ENCODE results near the gene GLA.

The GLA gene

GRCh38 chrX:101395789-101396188, 11.9 kb downstream of the GLA start:
- no peak for DNase-seq

GRCh38 chrX:101394372-101394771, 13.4 kb downstream of the GLA start:
- no peak for DNase-seq

GRCh38 chrX:101393530-101394305, 14.0 kb downstream of the GLA start:
- no peak for DNase-seq

- DNase-seq: no peak
Measured at GRCh38 chrX:101391831-101392230, 15.9 kb downstream of the GLA start.

DNA sequence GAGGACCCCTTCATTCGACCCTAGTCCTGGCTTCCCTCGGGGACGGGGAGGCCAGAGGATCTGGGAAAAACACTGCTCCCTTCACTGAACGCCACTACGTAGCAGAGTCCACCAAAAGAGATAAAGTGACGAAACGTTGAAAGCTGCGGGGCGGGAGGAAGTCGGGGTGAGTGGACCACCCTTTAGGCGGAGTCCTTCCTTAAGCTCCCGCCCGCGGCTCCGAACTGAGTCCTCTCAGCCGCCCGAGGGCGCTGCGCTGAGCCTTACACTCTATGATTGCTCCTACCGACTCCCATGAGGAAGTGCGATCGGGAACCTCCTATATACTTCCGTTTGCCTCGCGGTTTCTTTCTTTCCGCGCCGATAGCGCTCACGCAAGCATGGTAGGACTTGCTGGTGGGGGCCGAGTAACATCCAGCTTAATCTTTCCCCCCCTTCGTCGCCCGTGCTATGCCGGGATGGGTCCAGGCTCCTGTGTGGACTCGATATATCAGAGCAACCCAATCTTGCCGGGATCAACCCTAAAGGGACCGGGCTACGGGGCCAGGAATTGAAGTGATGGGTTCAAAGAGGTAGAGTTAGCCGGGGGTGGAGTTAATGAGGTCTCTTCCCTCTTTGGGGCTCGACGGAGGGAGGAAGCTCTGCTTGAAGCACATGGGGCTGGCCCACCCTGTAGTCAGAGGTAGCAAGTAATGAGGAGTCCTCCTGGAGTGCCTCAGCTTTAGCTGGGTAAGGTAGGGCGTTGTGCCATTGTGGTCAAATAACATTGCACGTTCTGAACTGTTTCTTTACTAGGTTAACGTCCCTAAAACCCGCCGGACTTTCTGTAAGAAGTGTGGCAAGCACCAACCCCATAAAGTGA, 16.8 kb downstream of the GLA start, which contains the start of gene RPL36A:
Gene RPL36A, plus strand, starts transcription at position 348 of the 862 bp plus-strand sequence. Its CDS starts 33 bp downstream, at position 381.
- DNase-seq: peak; percentile 83 to 85

DNA sequence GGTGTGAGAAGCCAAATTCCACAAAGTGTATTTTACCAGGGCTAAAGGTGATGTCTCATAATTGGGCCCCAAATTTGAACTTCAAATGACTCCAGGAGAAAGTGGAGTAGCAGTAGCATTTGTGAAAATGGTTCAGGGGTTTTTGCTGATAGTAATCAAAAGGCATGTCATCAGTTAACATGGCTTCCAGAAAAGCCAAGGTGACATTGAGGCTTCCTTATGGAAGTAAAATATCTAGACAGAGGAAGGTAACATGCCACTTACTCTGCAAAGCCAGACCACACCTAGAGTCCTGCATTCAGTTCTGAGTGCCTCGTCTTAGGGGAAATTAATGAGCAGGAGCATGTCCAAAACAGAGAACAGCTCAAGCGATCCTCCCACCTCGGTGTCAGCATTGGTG, 19.1 kb downstream of the GLA start:
- no peak for DNase-seq

- no peak for DNase-seq
Measured at GRCh38 chrX:101386542-101386885, 21.2 kb downstream of the GLA start.

DNA sequence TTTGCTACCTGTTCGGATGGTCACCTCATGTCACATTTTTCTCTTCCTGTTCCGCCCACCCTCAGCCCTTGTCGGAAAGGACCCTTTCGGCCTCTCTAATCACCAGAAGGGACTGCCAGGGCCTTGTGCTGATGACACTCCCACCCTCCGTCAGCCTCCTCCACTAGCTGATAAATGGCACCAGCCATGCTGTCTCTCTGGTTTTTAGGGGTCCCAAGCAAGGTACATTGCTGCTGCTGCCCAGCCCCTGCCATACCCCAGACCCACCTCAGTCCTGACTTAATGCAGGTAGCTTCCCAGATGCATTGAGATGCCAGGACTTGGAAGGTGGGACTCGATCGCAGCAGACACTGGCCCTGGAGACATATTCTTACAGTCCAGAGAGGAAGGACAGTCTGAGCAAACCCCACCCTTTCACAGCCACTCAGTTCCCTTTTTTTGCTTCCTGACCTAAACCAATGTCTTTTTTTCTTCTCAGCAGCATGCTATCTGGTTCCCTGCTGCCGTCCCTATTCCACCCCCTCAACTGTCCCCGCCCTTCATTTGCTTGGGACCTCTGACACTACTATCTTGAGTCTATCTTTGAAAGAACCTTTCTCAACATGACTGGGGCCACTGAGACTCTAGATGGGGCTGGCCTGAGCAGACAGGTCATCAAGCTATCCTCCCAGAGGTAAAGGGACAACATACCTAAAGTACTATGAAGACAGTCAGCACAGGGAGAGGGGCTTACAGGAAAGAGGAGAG, 21.8 kb downstream of the GLA start, which contains the start of gene BTK:
Gene BTK, minus strand, starts transcription at position 397 of the 747 bp plus-strand sequence. CDS start 10,907 bp downstream, outside the sequence.
- no peak for DNase-seq

GRCh38 chrX:101385026-101385684, 22.6 kb downstream of the GLA start:
- no peak for DNase-seq

GRCh38 chrX:101383679-101384205, 24.0 kb downstream of the GLA start:
- DNase-seq: no peak

DNA sequence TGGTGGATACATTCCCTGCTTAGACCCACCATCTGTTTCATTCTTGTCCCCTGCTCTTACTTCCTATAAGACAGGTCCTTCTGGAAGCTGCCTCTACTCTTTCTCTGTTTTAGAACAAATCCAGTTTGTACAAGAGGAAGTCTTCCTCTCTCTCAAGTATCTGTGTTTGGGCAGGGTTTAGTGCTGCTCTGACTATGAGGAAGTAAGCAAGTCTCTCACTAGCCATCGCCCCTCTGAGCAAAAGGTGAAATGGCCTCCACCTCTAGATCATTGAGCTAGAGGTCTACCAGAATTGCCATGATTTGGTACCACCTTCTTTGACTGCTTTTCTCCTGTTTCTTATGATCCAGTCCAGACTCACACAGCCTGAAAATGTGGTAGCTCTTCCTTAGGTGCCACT, 30.2 kb downstream of the GLA start:
- DNase-seq: no peak

DNA sequence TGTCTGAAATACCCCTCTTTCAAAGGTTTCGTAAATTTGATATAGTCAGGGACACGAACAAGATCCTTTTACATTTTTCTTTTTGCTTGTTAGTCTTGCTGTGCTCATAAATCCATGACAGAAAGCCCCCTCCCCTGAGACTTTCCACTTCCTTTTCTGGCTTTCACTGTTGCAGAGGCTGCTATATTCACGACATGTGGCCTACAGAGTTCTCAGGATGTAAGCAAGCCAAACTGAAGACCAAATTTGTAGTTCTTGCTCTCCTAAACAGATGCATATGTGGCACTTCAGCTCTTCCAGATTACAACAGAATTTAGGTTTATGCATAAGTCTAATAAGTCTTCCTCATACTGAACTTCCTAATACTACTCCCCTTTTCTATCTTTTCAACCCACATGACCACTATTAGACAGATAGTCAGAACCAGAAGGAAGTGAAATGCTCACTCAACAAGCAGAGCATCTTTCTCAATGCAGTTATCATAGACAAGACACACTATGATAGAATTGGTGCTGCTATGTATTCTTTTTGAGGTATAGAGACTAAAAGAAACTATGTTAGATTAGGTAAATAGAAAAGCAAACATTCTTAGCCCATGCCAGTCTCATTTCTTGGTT, 36.7 kb downstream of the GLA start:
- no peak for DNase-seq

DNA sequence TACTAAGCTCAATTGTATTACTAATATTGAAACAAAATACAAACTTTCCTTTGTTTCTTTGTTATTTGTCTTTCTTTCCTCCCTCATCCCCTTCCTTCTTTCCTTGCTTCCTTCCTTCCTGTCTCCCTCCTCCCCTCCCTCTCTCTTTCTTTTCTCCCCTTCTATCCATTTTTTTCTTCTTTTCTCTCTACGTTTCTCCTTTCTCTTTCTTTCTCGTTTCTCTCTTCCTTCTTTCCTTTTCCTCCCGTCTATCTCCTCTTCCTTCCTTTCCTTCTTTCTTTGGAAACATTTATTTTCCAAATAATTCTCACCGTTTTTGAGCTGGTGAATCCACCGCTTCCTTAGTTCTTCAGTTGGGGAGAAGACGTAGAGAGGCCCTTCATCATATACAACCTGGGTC, 38.0 kb downstream of the GLA start:
- no peak for DNase-seq

DNA sequence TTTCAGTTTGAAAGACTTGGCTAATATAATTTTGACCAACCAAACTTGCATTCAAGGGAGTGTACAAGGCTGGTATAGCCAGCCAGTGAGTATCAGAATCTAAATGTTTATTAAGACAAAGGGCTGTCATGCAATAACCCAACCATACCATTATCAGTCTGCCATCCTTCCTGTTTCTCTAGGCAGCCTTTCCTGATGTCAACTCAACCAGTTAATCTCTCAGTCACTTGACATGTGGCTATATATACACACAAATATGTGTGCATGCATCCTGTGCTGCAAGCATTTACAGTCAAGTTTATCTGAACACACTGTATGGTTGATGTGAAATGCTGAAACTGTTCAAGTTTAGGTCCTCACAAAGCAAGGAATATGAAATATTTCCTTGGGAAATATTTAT, 38.9 kb downstream of the GLA start:
- DNase-seq: no peak

GRCh38 chrX:101365301-101365795, 42.4 kb downstream of the GLA start:
- no peak for DNase-seq

- DNase-seq: no peak
Measured at GRCh38 chrX:101362757-101363156, 45.0 kb downstream of the GLA start.

DNA sequence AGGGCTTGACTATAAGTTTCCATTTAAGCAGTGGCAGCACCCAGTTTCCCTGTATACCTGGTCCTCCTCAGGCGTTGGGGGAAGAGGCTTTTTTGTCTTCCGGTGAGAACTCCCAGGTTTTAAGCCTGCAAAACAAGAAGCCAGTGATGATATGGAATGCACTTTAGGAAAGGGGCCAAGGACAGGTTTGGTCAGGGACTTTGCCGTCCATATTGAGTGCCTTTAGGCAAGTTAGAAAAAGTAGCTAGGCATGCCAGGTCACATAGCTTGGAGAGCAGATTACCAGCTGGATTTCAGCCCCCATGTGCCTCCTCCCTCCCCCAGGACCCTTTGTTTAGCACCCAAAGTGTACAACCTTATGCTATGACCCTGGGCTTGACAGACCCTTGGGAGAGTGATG, 45.6 kb downstream of the GLA start:
- DNase-seq: no peak

GRCh38 chrX:101360390-101360789, 47.3 kb downstream of the GLA start:
- no peak for DNase-seq

DNA sequence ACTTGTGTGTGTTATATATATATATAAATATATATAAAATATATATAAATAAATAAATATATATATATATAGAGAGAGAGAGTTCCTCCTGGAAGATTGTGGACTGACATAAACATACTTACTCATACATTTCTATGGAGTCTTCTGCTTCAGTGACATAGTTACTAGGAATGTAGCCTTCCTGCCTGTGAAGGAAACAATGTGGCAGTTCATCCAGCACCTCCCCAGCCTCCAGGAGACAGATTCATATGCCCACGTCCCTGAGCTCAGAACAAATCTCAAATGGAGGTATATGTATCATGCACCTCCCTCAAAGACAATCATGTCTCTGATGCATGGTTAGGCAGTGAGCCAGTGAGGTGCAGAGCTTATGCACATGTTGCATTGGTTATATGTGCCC, 47.8 kb downstream of the GLA start:
- no peak for DNase-seq

GRCh38 chrX:101357166-101357795, 50.4 kb downstream of the GLA start:
- DNase-seq: no peak

- DNase-seq: no peak
Measured at GRCh38 chrX:101349193-101349562, 58.5 kb downstream of the GLA start.
